Measurements from ENCODE around the gene IGFBP4. TPM values are rescaled to one million over a fixed set of nuclear protein-coding genes. Genes with fewer than 3 reads are reported as not detected.

The IGFBP4 gene
- total RNA-seq, 4 donors from 2014 or later: 234 to 334 (median 274) TPM

- no peak for DNase-seq
- Histone ChIP-seq H3K4me3 (replicated peaks in 1 of 3) (no peak overlapping the region), H3K27me3 (no peaks in the 10 kb centered on the region), H3K27ac (peak overlapping the region in 1 of 3 donors; percentile 40), H3K9me3 (no peaks in the 10 kb centered on the region), H3K4me1 (peaks cover 36 to 70% of the 10 kb centered on the region in 2 donors), H3K36me3 (peaks cover 13 to 24% of the 10 kb centered on the region in 2 donors)
- no peak for TF ChIP-seq POLR2A (IDR thresholded peaks at IDR 0.05)
- TF ChIP-seq CTCF (IDR thresholded peaks at IDR 0.05): no peak
- 68 to 81% methylated on average over 7 to 8 of the region's 8 CpGs for WGBS, 2 donors
- intact Hi-C loops (cut with DNase I): no loop called here
Measured at GRCh38 chr17:40459636-40460603, 16.7 kb downstream of the IGFBP4 start.

GRCh38 chr17:40460604-40460967 is 17.3 kb downstream of the IGFBP4 start:
- TF ChIP-seq POLR2A (IDR thresholded peaks at IDR 0.05): no peak
- TF ChIP-seq CTCF (IDR thresholded peaks at IDR 0.05): no peak
- no peaks in the 10 kb centered on the region for H3K9me3 ChIP-seq
- intact Hi-C loops (cut with DNase I): no loop called here
- H3K4me1 ChIP-seq: peaks cover 36 to 67% of the 10 kb centered on the region in 2 donors
- 63 to 80% methylated on average over 3 of the region's 3 CpGs for WGBS, 2 donors
- no peak for DNase-seq
- H3K4me3 ChIP-seq (replicated peaks in 1 of 3): no peak overlapping the region
- H3K27ac ChIP-seq: no peak overlapping the region
- peaks cover 11 to 19% of the 10 kb centered on the region in 2 donors for H3K36me3 ChIP-seq
- no peaks in the 10 kb centered on the region for H3K27me3 ChIP-seq

GRCh38 chr17:40460968-40461731 is 17.9 kb downstream of the IGFBP4 start:
- intact Hi-C loops (cut with DNase I): no loop called here
- Histone ChIP-seq H3K9me3 (no peaks in the 10 kb centered on the region), H3K27me3 (no peaks in the 10 kb centered on the region), H3K27ac (no peak overlapping the region), H3K36me3 (peaks cover 6 to 14% of the 10 kb centered on the region in 2 donors), H3K4me3 (replicated peaks in 1 of 3) (no peak overlapping the region), H3K4me1 (peaks cover 31 to 62% of the 10 kb centered on the region in 2 donors)
- TF ChIP-seq POLR2A (IDR thresholded peaks at IDR 0.05) (peak in 1 of 2 donors; percentile 6), CTCF (IDR thresholded peaks at IDR 0.05) (no peak)
- WGBS, 2 donors: 71 to 75% methylated on average over 8 to 9 of the region's 9 CpGs
- no peak for DNase-seq

- Histone ChIP-seq H3K36me3 (peaks cover 0 to 8% of the 10 kb centered on the region in 2 donors), H3K4me1 (peaks cover 24 to 55% of the 10 kb centered on the region in 2 donors), H3K4me3 (replicated peaks in 1 of 3) (no peak overlapping the region), H3K9me3 (no peaks in the 10 kb centered on the region), H3K27ac (peak overlapping the region in 1 of 3 donors; percentile 43), H3K27me3 (no peaks in the 10 kb centered on the region)
- no peak for DNase-seq
- no peak for TF ChIP-seq CTCF (IDR thresholded peaks at IDR 0.05)
- no peak for TF ChIP-seq POLR2A (IDR thresholded peaks at IDR 0.05)
- intact Hi-C loops (cut with DNase I): no loop called here
- 71 to 75% methylated on average over 12 of the region's 12 CpGs for WGBS, 2 donors
Measured at GRCh38 chr17:40461732-40462342, 18.6 kb downstream of the IGFBP4 start.

All from thyroid gland (tissue), 4 donors.